Tibial nerve (tissue), 3 donors: ENCODE measurements around the gene MAPKAP1.

Experiments
- CTCF ChIP-seq, 5 experiments: fragments of 200-600 bp in 3 of 5; fragments of 450-650 bp in 2 of 5; sonication (generic) in 3 of 5; IDR thresholded peaks; one replicate each; pipeline ENCODE4 v1.5.1; 2016 to 2019; ENCODE audit warnings: antibody characterized with exemption in 5 of 5, mild to moderate bottlenecking in 3 of 5, moderate library complexity in 2 of 5
- POLR2A ChIP-seq, 2 donors: fragments of 450-650 bp; IDR thresholded peaks; one replicate each; pipeline ENCODE4 v1.6.1; 2017; ENCODE audit warnings: antibody characterized with exemption in 2 of 2, mild to moderate bottlenecking in 2 of 2, moderate library complexity in 2 of 2

DNA sequence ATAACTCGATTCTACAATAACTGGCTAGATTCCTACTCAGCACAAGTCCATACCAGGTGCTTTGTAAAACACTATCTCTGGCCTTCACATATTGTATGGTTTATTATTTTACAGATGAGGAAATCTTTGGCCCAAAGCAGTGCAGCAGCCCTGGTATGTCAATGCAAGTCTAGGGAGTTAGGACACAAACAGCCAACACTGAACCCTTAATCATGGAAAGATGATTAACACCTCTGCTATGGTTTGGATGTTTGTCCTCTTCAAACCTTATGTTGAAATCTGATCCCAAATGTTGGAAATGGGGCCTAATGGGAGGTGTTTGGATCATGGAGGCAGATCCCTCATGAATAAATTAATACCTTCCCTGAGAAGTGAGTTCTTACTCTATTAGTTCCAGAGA, 76.6 kb downstream of the MAPKAP1 start:
- TF ChIP-seq CTCF (IDR thresholded peaks at IDR 0.05) (no peak), POLR2A (IDR thresholded peaks at IDR 0.05) (no peak)
